HuH-7 (cell line): ENCODE results near the gene UFSP2.

ENCODE experiments used
- DNase-seq: peaks from one replicate; pipeline ENCODE4 v3.0.0; 2011; ENCODE audit warnings: low spot score

Gene UFSP2, protein sequence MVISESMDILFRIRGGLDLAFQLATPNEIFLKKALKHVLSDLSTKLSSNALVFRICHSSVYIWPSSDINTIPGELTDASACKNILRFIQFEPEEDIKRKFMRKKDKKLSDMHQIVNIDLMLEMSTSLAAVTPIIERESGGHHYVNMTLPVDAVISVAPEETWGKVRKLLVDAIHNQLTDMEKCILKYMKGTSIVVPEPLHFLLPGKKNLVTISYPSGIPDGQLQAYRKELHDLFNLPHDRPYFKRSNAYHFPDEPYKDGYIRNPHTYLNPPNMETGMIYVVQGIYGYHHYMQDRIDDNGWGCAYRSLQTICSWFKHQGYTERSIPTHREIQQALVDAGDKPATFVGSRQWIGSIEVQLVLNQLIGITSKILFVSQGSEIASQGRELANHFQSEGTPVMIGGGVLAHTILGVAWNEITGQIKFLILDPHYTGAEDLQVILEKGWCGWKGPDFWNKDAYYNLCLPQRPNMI

DNA sequence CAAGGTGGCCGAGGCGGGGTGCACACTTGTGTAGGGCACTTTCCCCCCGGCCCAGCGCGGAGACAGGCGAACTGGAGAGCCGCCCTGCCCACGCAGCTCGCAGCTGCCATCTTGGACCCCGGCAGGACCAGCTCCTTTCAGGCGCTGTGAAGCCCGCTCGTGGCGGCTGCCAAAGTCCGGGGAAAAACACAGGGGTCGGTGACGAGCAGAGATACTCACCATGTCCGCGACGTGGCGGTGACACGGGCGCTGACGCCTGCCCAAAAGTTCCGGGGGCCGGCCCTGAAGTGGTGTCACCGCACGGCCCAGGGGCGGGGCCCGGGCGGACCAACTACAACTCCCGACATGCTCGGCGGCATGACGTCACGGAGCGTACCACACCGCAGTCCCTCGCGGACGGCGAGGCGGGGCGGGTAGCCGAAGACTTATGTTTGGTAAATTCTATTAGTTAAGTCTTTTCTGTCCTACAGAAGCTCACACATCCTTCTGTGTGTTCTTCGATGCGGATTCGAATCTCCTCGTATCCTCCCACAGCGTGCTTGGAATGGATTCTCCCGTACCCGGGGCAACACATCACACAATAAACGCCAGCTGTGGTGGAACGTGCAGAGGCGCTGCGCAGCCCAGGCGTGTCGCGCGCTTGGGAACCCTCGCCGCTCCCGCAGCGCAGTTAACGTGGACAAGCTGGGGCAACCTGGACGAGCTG is at the start of gene UFSP2:
Gene UFSP2, minus strand, starts transcription at position 318 of the 706 bp plus-strand sequence. Its CDS starts 96 bp downstream, at position 222.
- peak; percentile 49 for DNase-seq

DNA sequence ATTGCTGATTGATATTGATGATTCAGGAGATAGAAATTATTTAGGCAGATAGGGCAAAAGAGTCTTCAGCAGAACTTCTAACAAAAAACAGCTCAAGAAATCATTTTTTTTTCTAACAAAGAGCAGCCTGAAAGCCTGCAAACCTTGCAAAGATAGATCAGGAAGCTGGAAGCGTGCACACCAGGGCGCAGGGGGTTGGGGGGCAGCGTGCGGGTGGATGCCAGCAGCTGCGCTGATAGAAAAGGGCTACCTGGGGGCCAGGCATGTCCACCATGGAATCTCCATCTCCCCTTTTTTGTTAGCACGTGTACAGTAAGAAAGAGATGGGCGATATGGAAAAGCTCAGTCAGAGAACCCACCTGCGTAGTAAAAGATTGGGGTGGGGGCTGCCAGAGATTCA is 47.5 kb upstream of the UFSP2 start:
- DNase-seq, result no peak

DNA sequence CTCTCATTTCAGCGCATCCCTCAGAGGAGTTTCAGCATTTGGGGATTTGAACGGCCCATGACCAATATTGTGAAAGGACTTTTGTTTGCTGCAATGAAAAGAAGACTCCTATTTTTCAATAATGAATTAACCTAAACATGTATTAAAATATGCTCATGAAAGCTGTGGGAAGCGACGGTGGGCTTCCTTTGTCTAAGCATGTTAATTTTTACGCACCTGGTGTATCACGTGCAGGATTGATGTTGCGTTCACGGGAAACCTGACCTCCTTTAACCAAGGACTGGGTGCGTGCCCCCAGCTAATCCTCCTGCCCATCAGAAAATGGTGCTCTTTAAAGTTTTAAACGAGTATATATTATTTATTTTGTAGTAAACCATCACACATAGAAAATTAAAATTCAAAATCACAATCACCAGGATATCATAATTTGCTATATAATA is 46.4 kb upstream of the UFSP2 start:
- DNase-seq, result no peak

DNA sequence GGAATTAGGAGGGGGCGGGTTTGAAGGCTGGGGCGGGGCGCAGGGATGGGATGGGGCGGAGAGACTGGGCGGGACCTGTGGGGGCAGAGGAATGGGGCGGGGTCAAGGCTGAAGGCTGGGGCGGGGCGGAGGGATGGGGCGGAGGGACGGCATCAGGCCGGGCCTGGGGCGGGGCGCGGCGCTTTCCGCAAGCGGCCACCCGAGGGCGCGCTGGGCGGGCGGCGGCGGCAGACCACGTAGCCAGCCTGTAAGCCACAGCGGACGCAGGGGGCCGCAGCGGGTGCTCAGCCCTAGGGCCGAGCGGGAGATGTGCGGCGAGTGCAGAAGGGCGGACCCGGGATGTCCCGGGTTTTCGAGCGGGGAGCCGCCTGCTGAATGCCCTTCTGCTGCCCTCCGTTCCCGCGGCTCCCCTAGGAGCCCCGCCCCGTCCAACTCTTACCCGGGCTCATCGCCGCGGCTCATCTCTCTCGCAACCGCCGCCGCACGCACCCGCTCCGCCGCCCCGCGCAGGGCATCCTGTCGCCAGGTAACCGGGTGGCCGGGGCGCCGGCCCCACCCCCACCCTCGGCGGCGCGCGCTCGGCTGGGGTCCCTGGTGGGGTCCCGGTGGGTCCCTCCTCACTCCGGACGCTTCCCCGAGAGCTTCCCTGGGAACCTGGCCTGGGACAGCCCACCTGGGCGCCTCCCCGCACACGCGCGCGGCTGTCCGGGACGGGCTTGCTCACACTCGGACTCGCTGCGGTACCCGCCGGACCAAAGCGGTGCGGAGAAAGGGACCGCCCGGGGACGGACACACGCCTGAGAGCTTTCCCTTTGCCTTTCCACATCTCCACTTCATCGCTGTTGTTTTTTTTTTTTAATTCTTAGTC is 45.7 kb upstream of the UFSP2 start, which contains the start of gene CCDC110:
Gene CCDC110, minus strand, starts transcription at position 499 of the 868 bp plus-strand sequence. Its CDS starts 50 bp downstream, at position 449.
- DNase-seq, result peak; percentile 39

DNA sequence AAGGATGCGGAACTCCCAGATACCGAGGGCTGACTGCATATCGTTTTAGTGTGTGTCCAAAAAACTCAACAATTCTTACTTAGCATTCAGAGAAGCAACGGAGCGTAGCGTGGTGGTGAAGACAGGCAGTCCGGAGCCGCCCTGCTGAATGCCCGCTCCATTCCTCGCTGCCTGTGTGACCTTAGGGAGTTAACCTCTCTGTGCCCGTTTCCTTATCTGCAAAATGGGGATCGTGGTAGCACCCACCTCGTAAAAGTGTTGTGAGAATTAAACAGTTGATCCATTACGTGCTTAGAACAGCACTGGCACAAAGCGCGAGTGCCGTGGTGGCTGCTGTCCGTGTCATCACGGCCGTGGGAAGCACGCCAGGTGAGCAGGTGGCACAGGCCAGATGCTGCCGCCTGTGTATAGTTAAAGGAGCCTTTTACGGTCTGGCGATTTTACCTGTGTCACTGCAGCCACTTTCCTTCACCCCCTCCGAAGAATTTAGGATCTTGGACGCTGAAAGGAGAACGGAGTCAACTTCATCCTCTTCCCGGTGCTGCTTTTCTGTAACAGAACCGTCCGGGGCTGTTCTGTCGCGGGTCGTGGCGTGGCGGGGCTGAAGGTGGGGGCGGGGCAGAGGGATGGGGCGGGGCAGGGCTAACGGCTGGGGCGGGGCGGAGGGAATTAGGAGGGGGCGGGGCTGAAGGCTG is 44.9 kb upstream of the UFSP2 start:
- peak; percentile 4 for DNase-seq

DNA sequence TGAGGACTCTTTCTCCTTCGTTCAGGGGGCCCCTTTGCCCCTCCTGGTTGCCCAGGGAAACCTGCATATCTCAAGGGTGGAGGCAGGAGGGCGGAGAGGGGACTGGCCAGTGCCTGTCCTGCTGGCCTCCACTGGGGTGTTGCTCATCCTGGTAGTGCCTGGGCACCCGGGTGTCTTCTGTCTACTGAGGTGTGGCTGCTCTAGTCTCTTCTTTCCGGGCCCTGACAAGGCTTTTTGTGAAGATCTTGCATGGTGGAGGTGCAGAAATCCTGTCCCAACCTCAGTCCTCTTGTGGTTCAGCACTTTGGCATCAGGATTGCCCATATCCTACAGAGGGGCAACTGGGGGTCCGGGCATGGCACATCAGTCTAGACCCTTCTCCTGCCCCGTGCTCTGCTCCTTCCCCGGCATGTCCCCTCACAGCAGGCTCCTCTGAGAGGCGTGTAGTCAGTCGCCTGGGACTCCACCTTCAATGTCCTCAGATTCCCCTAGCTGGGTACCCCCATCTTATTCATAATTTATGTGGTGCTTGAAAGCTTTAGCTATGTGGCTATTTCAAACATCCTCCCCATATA is 43.9 kb upstream of the UFSP2 start:
- DNase-seq, result no peak

DNA sequence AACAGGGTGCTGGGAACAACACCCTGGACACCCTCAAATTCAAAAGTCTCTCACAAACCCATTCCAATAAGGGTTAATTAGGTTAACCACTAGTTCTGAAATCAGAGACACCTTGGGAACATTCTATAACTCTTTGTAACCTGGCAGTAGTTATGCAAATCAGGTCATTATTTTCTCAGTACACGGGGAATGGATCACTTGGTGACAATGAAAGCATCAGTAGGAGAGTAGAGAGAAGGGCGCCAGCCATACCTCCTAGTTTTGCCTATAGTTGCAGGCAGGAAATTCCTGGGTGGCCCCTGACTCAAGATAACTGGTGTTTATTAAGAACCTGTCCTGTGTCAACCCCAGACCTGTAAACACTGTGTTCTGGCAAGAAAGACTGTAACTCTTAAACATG is 43.2 kb upstream of the UFSP2 start:
- DNase-seq, result no peak

DNA sequence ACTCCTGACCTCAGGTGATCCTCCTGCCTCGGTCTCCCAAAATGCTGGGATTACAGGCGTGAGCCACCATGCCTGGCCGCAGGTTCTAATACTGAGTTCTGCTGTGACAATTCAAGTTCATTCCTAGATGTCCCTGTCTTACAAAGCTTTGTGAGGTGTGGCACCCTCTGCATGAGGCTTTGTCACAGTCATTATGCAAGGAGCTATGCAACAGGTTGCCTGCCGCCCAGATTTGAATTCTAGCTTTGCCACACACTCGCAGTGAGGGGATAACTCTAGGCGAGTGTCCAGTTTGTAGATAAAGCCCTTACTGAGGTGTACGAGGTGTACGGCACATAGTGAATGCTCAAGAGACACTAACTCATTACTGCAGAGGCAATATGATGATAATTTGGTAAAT is 42.2 kb upstream of the UFSP2 start:
- DNase-seq, result no peak

DNA sequence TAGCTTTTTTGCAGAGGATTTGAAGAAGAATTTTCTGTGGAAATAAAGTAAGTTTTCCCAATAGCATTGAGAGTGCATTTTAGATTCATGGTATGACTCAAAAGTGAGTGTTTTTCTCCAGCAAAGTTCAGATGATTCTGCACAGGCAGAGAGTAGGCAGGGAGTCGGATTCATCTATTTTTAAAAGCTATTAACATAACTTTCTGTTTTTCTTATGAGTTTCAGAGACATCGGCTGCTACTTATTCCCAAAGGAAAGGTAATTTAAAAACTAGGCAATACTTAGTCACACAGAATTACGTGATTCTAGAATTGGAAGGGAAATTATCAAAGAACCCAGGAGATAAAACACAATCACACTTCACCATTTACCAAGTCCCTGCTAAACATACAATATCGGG is 41.3 kb upstream of the UFSP2 start:
- no peak for DNase-seq

DNA sequence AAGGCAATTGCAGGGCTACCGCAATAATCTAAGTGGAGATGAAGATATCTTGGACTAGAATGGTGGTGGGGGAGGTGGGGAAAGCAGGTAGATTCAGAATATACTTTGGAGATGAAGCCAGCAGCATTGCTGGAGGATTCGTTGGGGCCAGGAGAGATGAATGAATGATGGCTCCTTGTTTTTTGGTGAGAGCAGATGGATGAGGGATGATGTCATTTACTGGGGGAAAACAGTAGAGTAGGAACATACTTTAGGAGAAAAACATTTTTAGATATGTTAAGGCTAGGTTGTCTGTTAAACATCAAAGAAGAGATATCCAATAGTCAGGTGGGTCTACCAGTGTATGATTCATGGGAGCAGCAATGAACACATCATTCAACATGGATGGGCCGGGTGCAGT is 39.9 kb upstream of the UFSP2 start:
- DNase-seq, result no peak

DNA sequence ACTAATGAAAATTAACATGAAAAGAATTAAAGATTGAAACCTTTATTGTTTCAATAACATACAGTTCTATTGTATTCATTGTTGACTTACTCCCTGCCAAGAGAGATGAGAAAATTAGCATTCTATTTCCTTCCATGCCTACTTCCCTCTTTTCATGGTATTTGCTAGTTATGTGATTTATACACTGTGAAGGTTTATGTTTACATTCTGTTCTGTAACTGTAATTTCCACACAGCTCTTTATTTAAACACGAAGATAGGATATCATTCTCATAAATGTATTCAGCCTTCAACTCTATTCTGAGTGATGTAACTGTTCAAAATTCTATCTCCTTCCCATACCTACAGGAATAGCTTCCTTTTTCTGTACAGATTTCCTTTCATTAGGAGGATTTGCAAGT is 39.1 kb upstream of the UFSP2 start:
- no peak for DNase-seq

DNA sequence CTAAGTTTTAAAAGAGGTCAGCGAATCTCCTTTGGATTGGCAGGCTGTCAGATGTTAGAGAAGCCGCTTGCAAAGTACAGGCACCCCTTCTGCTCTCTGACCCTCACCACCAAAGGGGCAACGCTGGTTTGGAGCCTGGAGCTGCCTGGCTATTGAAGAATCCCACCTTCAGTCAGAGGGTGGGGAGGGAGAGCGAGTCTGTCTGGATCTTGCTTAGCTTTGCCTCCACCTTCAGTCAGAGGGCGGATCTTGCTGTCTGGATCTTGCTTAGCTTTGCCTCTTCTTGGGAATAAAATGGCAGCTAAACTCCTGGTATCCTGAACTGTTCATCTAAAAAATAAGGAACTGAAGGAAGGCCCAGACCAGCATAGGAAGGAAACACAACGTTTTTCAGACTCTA is 38.4 kb upstream of the UFSP2 start:
- no peak for DNase-seq

DNA sequence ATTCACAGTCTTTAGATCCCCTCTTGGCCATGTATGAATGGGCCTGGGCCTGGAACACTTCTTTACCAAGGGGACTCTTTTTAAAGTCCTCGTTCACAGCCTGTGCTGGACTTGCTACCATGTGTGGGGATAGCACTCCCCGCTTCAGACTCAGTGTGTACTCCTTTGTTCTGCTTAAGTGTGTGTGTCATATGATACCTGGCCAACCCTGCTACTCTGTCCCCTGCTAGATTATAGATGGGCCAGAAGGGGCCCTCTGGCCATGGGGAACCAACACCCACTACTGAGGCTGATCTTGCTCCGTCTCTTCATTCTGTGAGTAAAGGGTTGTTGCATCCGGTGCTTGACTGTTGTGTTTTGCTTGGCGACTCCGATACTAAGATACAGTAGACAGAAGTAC is 37.8 kb upstream of the UFSP2 start:
- DNase-seq, result no peak

DNA sequence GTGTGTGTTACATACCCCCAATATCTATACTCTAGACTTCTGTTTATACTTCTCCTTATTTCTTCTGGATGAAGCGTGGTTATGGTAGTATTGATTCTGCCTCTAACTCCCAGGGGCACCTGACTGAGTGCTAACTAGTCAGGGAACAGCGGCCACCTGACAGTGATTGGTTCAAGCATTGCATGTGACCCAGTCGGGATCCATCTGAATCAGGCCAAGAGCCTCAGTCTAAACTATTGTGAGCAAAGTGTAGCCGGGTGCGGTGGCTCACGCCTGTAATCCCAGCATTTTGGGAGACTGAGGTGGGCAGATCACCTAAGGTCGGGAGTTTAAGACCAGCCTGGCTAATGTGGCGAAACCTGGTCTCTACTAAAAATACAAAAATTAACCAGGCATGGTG is 35.8 kb upstream of the UFSP2 start:
- DNase-seq, result no peak

DNA sequence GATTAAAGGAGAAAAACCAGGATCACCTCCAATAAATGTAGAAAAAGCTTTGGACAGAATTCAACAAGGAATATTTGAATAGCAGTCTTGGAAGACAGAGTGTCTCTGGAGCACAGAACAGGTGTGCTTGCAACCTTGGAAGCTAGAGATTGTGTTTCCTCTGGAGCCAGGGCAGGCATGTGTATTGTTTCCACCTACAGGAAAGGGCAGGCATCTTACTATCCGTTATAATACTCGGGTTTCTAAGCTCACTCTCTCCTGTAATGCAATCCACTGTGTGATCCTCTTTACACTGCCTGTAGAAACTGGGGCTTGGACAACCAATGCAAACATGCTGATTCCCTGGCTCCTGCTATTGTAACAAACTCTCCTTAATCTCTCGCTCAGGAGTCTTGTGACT is 31.4 kb upstream of the UFSP2 start:
- no peak for DNase-seq

DNA sequence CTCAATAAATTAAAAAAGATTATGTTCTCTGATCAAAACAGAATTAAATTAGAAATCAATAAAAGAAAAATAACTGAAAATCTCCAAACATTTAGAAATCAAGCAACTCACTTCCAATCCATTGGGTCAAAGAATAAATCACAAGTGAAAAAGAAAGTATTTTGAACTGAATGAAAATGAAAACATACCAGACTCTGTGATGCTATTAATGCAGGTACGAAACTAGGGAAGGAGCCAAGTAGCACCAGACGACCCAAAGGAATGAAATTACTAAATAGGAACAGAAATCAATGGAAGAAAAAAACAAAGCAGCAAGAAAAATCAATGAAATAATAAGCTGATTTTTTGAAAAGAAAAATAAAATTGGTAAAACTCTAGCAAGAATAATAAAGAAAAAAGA is 30.4 kb upstream of the UFSP2 start:
- no peak for DNase-seq

DNA sequence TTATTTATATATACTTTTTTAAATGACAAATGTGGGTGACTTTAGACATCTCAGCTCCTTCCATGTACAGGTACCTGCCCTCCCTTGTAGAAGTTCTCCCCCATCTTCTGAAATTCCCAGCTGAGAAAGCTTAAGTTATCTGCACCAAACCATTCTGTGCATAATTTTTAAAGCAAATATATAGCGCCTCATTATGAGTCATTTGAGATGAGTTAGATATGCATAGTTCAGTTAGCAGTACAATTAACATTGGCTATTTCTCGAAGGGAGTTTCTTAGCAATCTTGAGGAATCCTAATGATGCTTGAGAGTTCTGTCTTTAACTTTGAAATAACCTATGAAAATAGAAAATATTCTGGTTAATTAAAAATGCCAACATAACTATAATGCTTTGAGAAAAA is 19.4 kb upstream of the UFSP2 start:
- DNase-seq, result no peak

DNA sequence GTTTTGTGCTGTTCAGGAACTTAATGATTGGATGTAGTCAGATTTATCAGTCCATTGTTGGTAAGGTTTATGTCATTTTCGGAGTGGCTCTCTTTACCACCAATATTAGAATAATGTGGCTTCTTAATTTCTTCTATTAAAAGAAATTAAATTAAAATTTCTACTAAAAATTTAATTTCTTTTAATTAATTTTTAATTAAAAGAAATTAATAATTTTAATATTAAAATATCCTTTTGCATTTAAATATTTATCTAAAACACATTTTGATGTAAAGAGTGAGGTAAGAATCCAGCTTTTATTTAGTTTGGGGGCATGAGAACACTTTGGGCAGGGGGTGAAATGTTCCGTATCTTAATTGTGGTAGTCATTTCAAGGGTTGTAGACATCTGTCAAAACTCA is 15.7 kb upstream of the UFSP2 start:
- DNase-seq, result no peak

DNA sequence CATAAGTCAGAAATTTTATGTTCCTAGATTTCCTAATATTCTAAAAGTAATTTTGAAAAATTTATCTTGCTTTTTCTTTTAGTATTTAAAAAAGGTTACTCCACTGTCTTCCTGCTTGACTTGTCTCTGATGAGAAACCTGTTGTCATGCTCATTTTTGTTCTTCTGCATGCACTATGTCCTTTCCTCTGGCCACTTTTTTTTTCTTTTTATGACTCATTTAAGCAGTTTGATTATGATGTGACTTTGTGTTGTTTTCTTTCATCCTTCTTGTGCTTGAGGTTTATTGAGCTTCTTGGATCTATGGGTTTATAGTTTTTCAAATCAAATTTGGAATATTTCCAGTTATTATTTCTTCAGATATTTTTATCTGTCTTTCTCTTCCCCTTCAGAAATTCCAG is 12.0 kb upstream of the UFSP2 start:
- no peak for DNase-seq

DNA sequence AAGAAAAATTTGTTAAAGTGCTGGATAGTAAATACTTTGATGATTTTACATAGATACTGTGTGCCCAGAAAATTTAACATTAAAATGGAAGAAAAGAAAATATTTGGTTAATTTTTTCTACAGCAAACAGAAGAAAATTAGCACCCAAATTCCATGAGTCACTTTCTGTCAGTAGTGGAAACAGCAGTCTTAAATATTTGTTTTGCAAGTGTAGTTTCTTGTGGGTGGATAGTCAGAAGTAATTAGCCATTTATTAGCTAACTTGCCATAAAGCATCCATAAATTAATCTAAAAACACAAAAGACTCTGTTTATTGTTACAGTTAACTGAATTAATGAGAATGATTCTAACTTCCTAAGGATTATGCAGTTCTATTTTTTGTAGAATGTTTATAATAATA is 9.7 kb upstream of the UFSP2 start:
- no peak for DNase-seq

DNA sequence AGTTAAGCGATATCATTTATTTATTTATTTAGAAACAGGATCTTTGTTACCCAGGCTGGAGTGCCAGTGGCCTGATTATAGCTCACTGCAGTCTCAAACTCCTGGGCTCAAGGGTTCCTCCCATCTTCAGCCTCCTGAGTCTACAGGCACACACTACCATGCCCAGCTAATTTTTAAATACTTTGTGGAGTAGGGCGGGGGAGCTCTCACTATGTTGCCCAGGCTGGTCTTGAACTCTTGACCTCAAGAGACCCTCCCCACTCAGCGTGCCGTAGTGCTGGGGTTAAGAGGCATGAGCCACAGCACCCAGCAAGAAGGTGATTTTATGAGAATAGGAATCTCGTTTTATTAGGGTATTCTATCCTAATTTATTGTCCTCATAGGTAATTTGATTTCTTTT is 3.9 kb upstream of the UFSP2 start:
- no peak for DNase-seq
